NT2/D1 (cell line): ENCODE measurements around the gene AOPEP.

Experiments used
- SUZ12 ChIP-seq: IDR thresholded peaks from 2 replicates; pipeline ENCODE4 v1.6.1; 2011; ENCODE audit not compliant: insufficient read length, insufficient read depth; ENCODE audit errors: extremely low read depth
- YY1 ChIP-seq: IDR thresholded peaks from 2 replicates; pipeline ENCODE4 v1.6.1; 2011; ENCODE audit not compliant: insufficient read length, insufficient read depth
- ZNF274 ChIP-seq: IDR thresholded peaks from 2 replicates; pipeline ENCODE4 v1.6.1; 2011; ENCODE audit warnings: mild to moderate bottlenecking, low read depth, low read length

DNA sequence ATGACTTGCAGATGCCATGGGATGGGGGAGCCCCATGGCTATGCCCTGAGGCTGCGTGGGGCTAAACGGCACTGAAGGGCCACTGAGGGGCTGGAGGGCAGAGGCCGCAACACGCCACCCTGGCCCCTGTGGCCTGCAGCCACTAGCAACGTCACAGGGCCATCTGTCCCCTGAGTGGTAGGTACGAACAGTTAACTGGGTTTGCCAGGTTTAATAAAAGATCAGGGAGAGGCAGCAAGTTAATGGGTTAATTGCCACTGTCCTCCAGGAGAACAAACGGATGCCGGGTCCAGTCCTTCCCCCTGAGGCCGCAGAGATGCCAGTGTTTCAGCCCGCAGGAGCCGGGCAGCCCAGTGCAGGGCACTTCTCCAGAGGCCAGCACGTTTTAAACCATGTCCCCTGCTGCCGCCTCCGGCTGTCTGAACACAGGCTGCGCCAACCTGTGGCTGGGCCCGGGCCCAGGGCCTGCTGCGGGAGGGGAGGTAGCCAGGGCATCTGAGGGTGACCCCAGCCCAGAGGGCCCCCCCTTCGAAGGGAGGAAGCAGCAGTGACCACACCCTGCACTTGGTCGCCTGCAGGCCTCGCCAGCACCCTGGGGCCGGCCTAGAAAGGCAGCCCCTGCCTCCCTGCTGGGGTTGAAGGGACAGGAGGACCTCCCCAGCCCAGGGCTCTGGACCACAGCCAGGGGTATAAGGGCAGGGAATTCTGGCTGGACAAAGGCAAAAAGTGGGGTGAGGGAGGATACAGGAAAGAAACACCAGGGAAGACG lies 363.7 kb downstream of the AOPEP start:
- TF ChIP-seq SUZ12, result no peak
- TF ChIP-seq YY1, result no peak
- TF ChIP-seq ZNF274, result no peak
